HCT116 (cell line): ENCODE results near the gene MCF2L.

Source experiments
- CTCF ChIP-seq, 3 experiments: fragments of 200-600 bp in 1 of 3; sonication (generic) in 1 of 3; IDR thresholded peaks in 2 of 3; conservative IDR thresholded peaks in 1 of 3; 2 replicates each; pipeline ENCODE4 v1.5.1; 2012 to 2017; ENCODE audit warnings: low read depth in 2 of 3, low read length in 2 of 3, antibody characterized with exemption in 1 of 3, borderline replicate concordance in 1 of 3, control low read depth in 1 of 3, mild to moderate bottlenecking in 1 of 3, mixed read lengths in 1 of 3, mixed run types in 1 of 3, moderate library complexity in 1 of 3; ENCODE audit not compliant: insufficient read depth in 1 of 3
- EZH2phosphoT487 ChIP-seq: fragments of 200-600 bp; IDR thresholded peaks from 2 replicates; pipeline ENCODE4 v1.6.1; 2018; ENCODE audit warnings: antibody characterized with exemption, borderline replicate concordance
- YY1 ChIP-seq: IDR thresholded peaks from 2 replicates; pipeline ENCODE4 v1.6.1; 2011; ENCODE audit warnings: low read length, low read depth, moderate library complexity, mild to moderate bottlenecking; ENCODE audit not compliant: insufficient replicate concordance; ENCODE audit errors: extremely low read depth

GRCh38 chr13:113073942-113074341, 104.9 kb downstream of the MCF2L start:
- TF ChIP-seq CTCF (IDR thresholded peaks at IDR 0.05 in 2 of 3, conservative IDR thresholded peaks at IDR 0.05 in 1 of 3; ENCODE audit: borderline replicate concordance in 1 of 3, insufficient read depth in 1 of 3, low read depth in 2 of 3, low read length in 2 of 3) (no peak), YY1 (no peak), EZH2phosphoT487 (no peak)
